Mammary epithelial cell (primary cell): Measurements from ENCODE around the gene RBM48.

Experiments
- CTCF ChIP-seq, 2 donors: IDR thresholded peaks in 1 of 2; conservative IDR thresholded peaks in 1 of 2; 2 replicates each; pipeline ENCODE4 v1.5.1; 2011 to 2012; ENCODE audit warnings: inconsistent platforms in 2 of 2, low read length in 2 of 2, mild to moderate bottlenecking in 2 of 2, control low read depth in 1 of 2, low read depth in 1 of 2; ENCODE audit not compliant: insufficient read depth in 1 of 2; ENCODE audit errors: extremely low read depth in 1 of 2
- EZH2 ChIP-seq: IDR thresholded peaks from 2 replicates; pipeline ENCODE4 v1.6.1; 2012; ENCODE audit warnings: low read length, inconsistent platforms, borderline replicate concordance

GRCh38 chr7:92496876-92497275 is 31.7 kb upstream of the RBM48 start:
- no peak for TF ChIP-seq CTCF (conservative IDR thresholded peaks at IDR 0.05 in 1 of 2, IDR thresholded peaks at IDR 0.05 in 1 of 2; ENCODE audit: extremely low read depth in 1 of 2, insufficient read depth in 1 of 2, low read depth in 1 of 2, low read length in 2 of 2)
- TF ChIP-seq EZH2, result no peak
